Thyroid gland (tissue), 4 donors: ENCODE measurements around the gene NAPB.

ENCODE experiments used
- CTCF ChIP-seq, 6 experiments: fragments of 200-600 bp in 3 of 6; fragments of 450-650 bp in 3 of 6; sonication (generic) in 3 of 6; IDR thresholded peaks; one replicate each; pipeline ENCODE4 v1.5.1; 2016 to 2019; ENCODE audit warnings: antibody characterized with exemption in 6 of 6, mild to moderate bottlenecking in 2 of 6, inconsistent platforms in 1 of 6, moderate library complexity in 1 of 6
- POLR2A ChIP-seq, 2 donors: fragments of 450-650 bp; IDR thresholded peaks; one replicate each; pipeline ENCODE4 v1.6.1; 2017; ENCODE audit warnings: antibody characterized with exemption in 2 of 2, mild to moderate bottlenecking in 2 of 2, moderate library complexity in 1 of 2

- TF ChIP-seq CTCF (IDR thresholded peaks at IDR 0.05) (no peak), POLR2A (IDR thresholded peaks at IDR 0.05) (no peak)
These were observed 13.4 kb downstream of the NAPB start for GRCh38 chr20:23407781-23408464.
